PC-3 (cell line): ENCODE results near the gene CFAP58. TPM values are rescaled to one million over a fixed set of nuclear protein-coding genes. Genes with fewer than 3 reads are reported as not detected.

Experiments
- ATAC-seq: fragments of 200-7000 bp; cut with Tn5 transposase; 2 replicates; pipeline ENCODE4 v1.9.1; 2020; ENCODE audit warnings: mild to moderate bottlenecking, moderate library complexity
- BruUV-seq: library from RNA; stranded (reverse); fragments of 400-500 nt; replicated peaks from 2 replicates; lab custom pipeline; 2021; lab: Mats Ljungman, UMichigan
- CTCF ChIA-PET: fragments of 300-600 bp; sonication (Branson Sonifier 250); formaldehyde crosslinking; loops from one replicate; lab custom pipeline; 2022; ENCODE audit warnings: antibody characterized with exemption; lab: Charles Lee
- POLR2A ChIA-PET: fragments of 300-600 bp; sonication (Branson Sonifier 250); formaldehyde crosslinking; loops from one replicate; lab custom pipeline; 2022; ENCODE audit warnings: antibody characterized with exemption; ENCODE audit not compliant: unreplicated experiment; lab: Charles Lee
- DNase-seq: peaks from one replicate; pipeline ENCODE4 v3.0.0-alpha.2; 2015
- H2AFZ ChIP-seq: fragments of 300-600 bp; sonication (generic); 2 replicates; pipeline ENCODE4 v1.6.0; 2016; ENCODE audit warnings: antibody characterized with exemption, low read length
- H3F3A ChIP-seq: fragments of 300-600 bp; sonication (generic); one replicate; pipeline ENCODE4 v1.6.0; 2017; ENCODE audit warnings: antibody characterized with exemption, low read length, control low read depth, mild to moderate bottlenecking; ENCODE audit not compliant: unreplicated experiment
- H3K27ac ChIP-seq: fragments of 300-600 bp; sonication (generic); 2 replicates; pipeline ENCODE4 v1.5.1; 2016; ENCODE audit warnings: mild to moderate bottlenecking, low read length
- H3K27me3 ChIP-seq: fragments of 300-600 bp; sonication (generic); 2 replicates; pipeline ENCODE4 v1.6.1; 2016; ENCODE audit warnings: low read length, mixed read lengths
- H3K36me3 ChIP-seq: fragments of 300-600 bp; sonication (generic); 2 replicates; pipeline ENCODE4 v1.6.1; 2016; ENCODE audit warnings: low read depth, mixed run types, low read length, mixed read lengths
- H3K4me1 ChIP-seq: fragments of 300-600 bp; sonication (generic); 2 replicates; pipeline ENCODE4 v1.5.1; 2016; ENCODE audit warnings: low read length; ENCODE audit not compliant: insufficient read depth
- H3K4me2 ChIP-seq: fragments of 300-600 bp; sonication (generic); 2 replicates; pipeline ENCODE4 v1.6.0; 2016; ENCODE audit warnings: low read length
- H3K4me3 ChIP-seq: fragments of 300-600 bp; sonication (generic); 2 replicates; pipeline ENCODE4 v1.5.1; 2016; ENCODE audit warnings: mild to moderate bottlenecking, low read length, mixed read lengths
- H3K79me2 ChIP-seq: fragments of 300-600 bp; sonication (generic); 2 replicates; pipeline ENCODE4 v1.6.1; 2017; ENCODE audit warnings: low read length, mixed read lengths
- H3K9ac ChIP-seq: fragments of 300-600 bp; sonication (generic); 2 replicates; pipeline ENCODE4 v1.6.0; 2016; ENCODE audit warnings: mild to moderate bottlenecking, low read length
- H3K9me2 ChIP-seq: fragments of 300-600 bp; sonication (generic); replicated peaks from 2 replicates; pipeline ENCODE4 v1.6.1; 2016; ENCODE audit warnings: mixed run types, low read length, mixed read lengths
- H3K9me3 ChIP-seq: fragments of 300-600 bp; sonication (generic); 2 replicates; pipeline ENCODE4 v1.6.1; 2016; ENCODE audit warnings: low read length, mixed read lengths
- H4K20me1 ChIP-seq: fragments of 300-600 bp; sonication (generic); 2 replicates; pipeline ENCODE4 v1.6.1; 2016; ENCODE audit warnings: low read length, mixed read lengths
- CTCF ChIP-seq: fragments of 300-600 bp; sonication (generic); conservative IDR thresholded peaks from 2 replicates; pipeline ENCODE4 v1.5.1; 2017; ENCODE audit warnings: antibody characterized with exemption, low read depth, mild to moderate bottlenecking, low read length
- EZH2 ChIP-seq: fragments of 300-600 bp; sonication (generic); IDR thresholded peaks from one replicate; pipeline ENCODE4 v1.6.1; 2017; ENCODE audit warnings: antibody characterized with exemption, mild to moderate bottlenecking, low read length; ENCODE audit not compliant: unreplicated experiment
- EZH2phosphoT487 ChIP-seq: fragments of 300-600 bp; sonication (generic); IDR thresholded peaks from 2 replicates; pipeline ENCODE4 v1.6.1; 2018; ENCODE audit warnings: mild to moderate bottlenecking, antibody characterized with exemption, low read length, borderline replicate concordance
- intact Hi-C: fragments of 100-400 bp; cut with micrococcal nuclease; formaldehyde crosslinking; loops from 2 replicates; pipeline ENCODE4 v1.9.0; 2023
- total RNA-seq: library from RNA; depleted of rRNA; stranded (reverse); fragments of >200 nt; gene quantifications from 2 replicates; pipeline ENCODE4 v1.2.3, GENCODE V29; 2014

The CFAP58 gene
- total RNA-seq, 1 experiment from 2014 or later: 0.26 TPM

- H3K4me3 ChIP-seq: no peak overlapping the region
- intact Hi-C loops: no loop called here
- BruUV-seq: no TSS peak
- H3K27ac ChIP-seq: no peak overlapping the region
- DNase-seq (no peak), ATAC-seq (no peak)
- H3K4me2 ChIP-seq: no peak overlapping the region
- H3K4me1 ChIP-seq: peaks cover 18% of the 10 kb centered on the region
- H3K9ac ChIP-seq: no peak overlapping the region
- H3K79me2 ChIP-seq: peaks cover 91% of the 10 kb centered on the region
- no peaks in the 10 kb centered on the region for H3F3A ChIP-seq
- no peaks in the 10 kb centered on the region for H3K9me2 ChIP-seq
- ChIA-PET POLR2A (no interaction called here), CTCF (interaction anchor here (0.5 kb wide), 1 partner anchor 583 kb away, joined by 3 read pairs; no protein-coding TSS in a partner anchor)
- H2AFZ ChIP-seq: no peak overlapping the region
- H3K27me3 ChIP-seq: no peaks in the 10 kb centered on the region
- no peaks in the 10 kb centered on the region for H3K36me3 ChIP-seq
- TF ChIP-seq EZH2phosphoT487: no peak
- no peak for TF ChIP-seq CTCF
- no peak for TF ChIP-seq EZH2
- H4K20me1 ChIP-seq: 0 out of 2 replicates have a peak, but pooled peaks cover 6% of the 10 kb centered on the region
- no peaks in the 10 kb centered on the region for H3K9me3 ChIP-seq
Measured at GRCh38 chr10:104323760-104324201, 29.9 kb upstream of the CFAP58 start.

GRCh38 chr10:104324221-104324686 is 29.4 kb upstream of the CFAP58 start:
- H3K27ac ChIP-seq: no peak overlapping the region
- TF ChIP-seq EZH2: no peak
- no peak for TF ChIP-seq CTCF
- TF ChIP-seq EZH2phosphoT487: no peak
- 0 out of 2 replicates have a peak, but pooled peaks cover 4% of the 10 kb centered on the region for H4K20me1 ChIP-seq
- no peaks in the 10 kb centered on the region for H3K9me3 ChIP-seq
- CTCF ChIA-PET: interaction anchor here (0.5 kb wide), 1 partner anchor 582 kb away, joined by 3 read pairs; no protein-coding TSS in a partner anchor
- H3K27me3 ChIP-seq: no peaks in the 10 kb centered on the region
- ATAC-seq (no peak), DNase-seq (no peak)
- H3K9ac ChIP-seq: no peak overlapping the region
- no peaks in the 10 kb centered on the region for H3K36me3 ChIP-seq
- peaks cover 88% of the 10 kb centered on the region for H3K79me2 ChIP-seq
- H3K4me1 ChIP-seq: peaks cover 23% of the 10 kb centered on the region
- POLR2A ChIA-PET: no interaction called here
- BruUV-seq: no TSS peak
- intact Hi-C loops: no loop called here
- H3K4me3 ChIP-seq: no peak overlapping the region
- H3K9me2 ChIP-seq: no peaks in the 10 kb centered on the region
- H2AFZ ChIP-seq: no peak overlapping the region
- no peak overlapping the region for H3K4me2 ChIP-seq
- H3F3A ChIP-seq: no peaks in the 10 kb centered on the region

- intact Hi-C loops: no loop called here
Measured at GRCh38 chr10:104324931-104325330, 28.7 kb upstream of the CFAP58 start.

More at GRCh38 chr10:104324931-104325330, 28.7 kb upstream of the CFAP58 start:
- H3K4me2 ChIP-seq: no peak overlapping the region
- H3F3A ChIP-seq: no peaks in the 10 kb centered on the region
- ChIA-PET POLR2A (no interaction called here), CTCF (no interaction called here)
- 0 out of 2 replicates have a peak, but pooled peaks cover 4% of the 10 kb centered on the region for H4K20me1 ChIP-seq
- H2AFZ ChIP-seq: no peak overlapping the region
- ATAC-seq: no peak
- no peaks in the 10 kb centered on the region for H3K9me2 ChIP-seq
- BruUV-seq: no TSS peak
- H3K9ac ChIP-seq: no peak overlapping the region
- H3K79me2 ChIP-seq: peaks cover 81% of the 10 kb centered on the region
- H3K36me3 ChIP-seq: no peaks in the 10 kb centered on the region
- H3K4me3 ChIP-seq: no peak overlapping the region
- no peak overlapping the region for H3K27ac ChIP-seq
- no peak for TF ChIP-seq EZH2phosphoT487
- TF ChIP-seq EZH2: no peak
- TF ChIP-seq CTCF: no peak
- no peaks in the 10 kb centered on the region for H3K27me3 ChIP-seq
- peaks cover 30% of the 10 kb centered on the region for H3K4me1 ChIP-seq
- H3K9me3 ChIP-seq: no peaks in the 10 kb centered on the region
- no peak for DNase-seq
